IPS-15b (cell line): ENCODE data around the gene CMIP.

ENCODE experiments used
- H3K27me3 ChIP-seq: one replicate; pipeline ENCODE4 v1.6.1; 2013; ENCODE audit warnings: low read length; ENCODE audit not compliant: control insufficient read depth, insufficient read depth
- H3K36me3 ChIP-seq: one replicate; pipeline ENCODE4 v1.6.1; 2013; ENCODE audit warnings: low read length; ENCODE audit not compliant: control insufficient read depth, insufficient read depth
- H3K4me1 ChIP-seq: one replicate; pipeline ENCODE4 v1.6.1; 2013; ENCODE audit warnings: mild to moderate bottlenecking, low read length; ENCODE audit not compliant: control insufficient read depth, insufficient read depth
- H3K4me3 ChIP-seq: one replicate; pipeline ENCODE4 v1.5.1; 2013; ENCODE audit warnings: low read depth, low read length
- H3K9ac ChIP-seq: one replicate; pipeline ENCODE4 v1.6.1; 2013; ENCODE audit warnings: low read depth, mild to moderate bottlenecking, low read length
- H3K9me3 ChIP-seq: one replicate; pipeline ENCODE4 v1.6.1; 2013; ENCODE audit warnings: mild to moderate bottlenecking, low read length; ENCODE audit not compliant: control insufficient read depth, insufficient read depth

The CMIP gene

GRCh38 chr16:81443688-81444447 lies 740 bp upstream of the CMIP start:
- Histone ChIP-seq H3K27me3 (peaks cover 10% of the 10 kb centered on the region), H3K36me3 (no peaks in the 10 kb centered on the region), H3K4me1 (peaks cover 16% of the 10 kb centered on the region), H3K9me3 (no peaks in the 10 kb centered on the region), H3K9ac (no peak overlapping the region), H3K4me3 (peak overlapping the region; percentile 74)

- Histone ChIP-seq H3K9ac (peak overlapping the region; percentile 61), H3K36me3 (no peaks in the 10 kb centered on the region), H3K27me3 (peaks cover 10% of the 10 kb centered on the region)
These were observed 744 bp downstream of the CMIP start for GRCh38 chr16:81445143-81445961.

GRCh38 chr16:81445966-81446906 lies 1.6 kb downstream of the CMIP start:
- Histone ChIP-seq H3K4me3 (peak overlapping the region; percentile 85), H3K9ac (peak overlapping the region; percentile 61), H3K27me3 (peaks cover 10% of the 10 kb centered on the region), H3K36me3 (no peaks in the 10 kb centered on the region), H3K9me3 (no peaks in the 10 kb centered on the region), H3K4me1 (peaks cover 21% of the 10 kb centered on the region)

More at GRCh38 chr16:81445143-81445961, 744 bp downstream of the CMIP start:
- Histone ChIP-seq H3K4me3 (peak overlapping the region; percentile 85), H3K4me1 (peaks cover 20% of the 10 kb centered on the region), H3K9me3 (no peaks in the 10 kb centered on the region)

- Histone ChIP-seq H3K4me3 (peak overlapping the region; percentile 85), H3K9ac (peak overlapping the region; percentile 49), H3K27me3 (peaks cover 10% of the 10 kb centered on the region), H3K36me3 (no peaks in the 10 kb centered on the region), H3K9me3 (no peaks in the 10 kb centered on the region), H3K4me1 (peaks cover 28% of the 10 kb centered on the region)
These were observed 2.3 kb downstream of the CMIP start for GRCh38 chr16:81446907-81447268.

- Histone ChIP-seq H3K9ac (peak overlapping the region; percentile 49), H3K27me3 (peaks cover 10% of the 10 kb centered on the region), H3K4me1 (peaks cover 30% of the 10 kb centered on the region)
These were observed 2.9 kb downstream of the CMIP start for GRCh38 chr16:81447383-81448101.

GRCh38 chr16:81448154-81449131 lies 3.8 kb downstream of the CMIP start:
- H3K4me3 ChIP-seq: no peak overlapping the region
- H3K36me3 ChIP-seq: no peaks in the 10 kb centered on the region
- H3K27me3 ChIP-seq: peaks cover 1% of the 10 kb centered on the region
- no peaks in the 10 kb centered on the region for H3K9me3 ChIP-seq
- peaks cover 30% of the 10 kb centered on the region for H3K4me1 ChIP-seq
- H3K9ac ChIP-seq: no peak overlapping the region

More at GRCh38 chr16:81447383-81448101, 2.9 kb downstream of the CMIP start:
- Histone ChIP-seq H3K36me3 (no peaks in the 10 kb centered on the region), H3K4me3 (peak overlapping the region; percentile 85), H3K9me3 (no peaks in the 10 kb centered on the region)

- Histone ChIP-seq H3K9me3 (no peaks in the 10 kb centered on the region), H3K36me3 (no peaks in the 10 kb centered on the region), H3K9ac (no peak overlapping the region), H3K4me3 (no peak overlapping the region), H3K27me3 (no peaks in the 10 kb centered on the region), H3K4me1 (peaks cover 30% of the 10 kb centered on the region)
These were observed 4.6 kb downstream of the CMIP start for GRCh38 chr16:81449241-81449640.

GRCh38 chr16:81449899-81450608 lies 5.4 kb downstream of the CMIP start:
- no peak overlapping the region for H3K4me3 ChIP-seq
- no peak overlapping the region for H3K9ac ChIP-seq
- H3K4me1 ChIP-seq: peaks cover 30% of the 10 kb centered on the region
- no peaks in the 10 kb centered on the region for H3K27me3 ChIP-seq
- no peaks in the 10 kb centered on the region for H3K9me3 ChIP-seq
- H3K36me3 ChIP-seq: no peaks in the 10 kb centered on the region

GRCh38 chr16:81450783-81451491 lies 6.3 kb downstream of the CMIP start:
- Histone ChIP-seq H3K36me3 (no peaks in the 10 kb centered on the region), H3K9ac (peak overlapping the region; percentile 32), H3K27me3 (no peaks in the 10 kb centered on the region), H3K4me1 (peaks cover 30% of the 10 kb centered on the region), H3K4me3 (no peak overlapping the region), H3K9me3 (no peaks in the 10 kb centered on the region)
